CD4-positive, alpha-beta T cell treated with Interleukin-15 for 1 hour (primary cell): ENCODE data around the gene OR4C5.
"Not testable (repeated sequence)": the region's sequence is repeated elsewhere in the genome, so short reads cannot be mapped to it uniquely, and the experiment has no call there.

ENCODE experiments used
- DNase-seq: peaks from one replicate; pipeline ENCODE4 v3.0.0-alpha.2; 2020

The OR4C5 gene

GRCh38 chr11:48366365-48366764 lies at the start of gene OR4C5:
Gene OR4C5 (minus strand): TSS chr11:48366465. CDS start chr11:48366465, 0 bp downstream.
- no peak for DNase-seq

DNA sequence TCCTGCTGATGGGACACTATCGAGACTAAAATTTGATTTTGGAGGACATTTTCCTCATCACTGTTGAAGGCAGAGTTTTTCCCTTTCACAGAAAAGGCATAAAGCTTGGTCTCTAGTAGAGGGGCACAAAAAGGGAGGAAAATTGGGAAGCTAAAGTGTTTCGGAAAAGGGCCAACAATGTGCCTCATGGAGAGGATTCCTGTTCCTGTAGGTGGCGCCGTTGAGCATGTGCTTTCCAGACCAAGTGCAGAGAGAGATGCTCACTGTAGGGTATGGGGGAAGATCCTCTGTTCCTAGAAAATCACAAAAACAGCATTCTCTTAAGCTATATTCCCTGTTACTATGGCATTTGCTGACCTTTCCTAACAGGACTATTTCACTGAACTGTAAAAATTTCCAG lies 18.4 kb upstream of the OR4C5 start:
- no peak for DNase-seq

DNA sequence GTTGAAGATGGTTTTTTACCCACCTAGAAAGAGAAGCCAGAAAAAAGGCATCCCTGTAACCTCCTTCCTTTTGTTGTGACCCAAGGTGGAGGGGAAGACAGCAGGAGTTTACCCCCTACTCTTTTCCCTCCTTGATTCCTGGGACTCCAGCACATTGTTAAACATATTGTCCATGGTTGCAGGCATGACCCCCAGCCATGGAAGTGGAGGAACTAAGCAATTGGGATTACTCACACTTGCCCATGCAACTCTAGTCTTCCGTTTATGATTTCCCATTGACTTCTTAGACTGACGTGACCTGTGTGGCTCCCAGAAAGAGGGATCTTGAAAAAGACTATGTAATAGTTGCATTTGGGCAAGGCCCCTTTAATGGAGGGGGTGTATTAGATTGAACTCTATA lies 17.9 kb upstream of the OR4C5 start:
- DNase-seq: not testable (repeated sequence)

DNA sequence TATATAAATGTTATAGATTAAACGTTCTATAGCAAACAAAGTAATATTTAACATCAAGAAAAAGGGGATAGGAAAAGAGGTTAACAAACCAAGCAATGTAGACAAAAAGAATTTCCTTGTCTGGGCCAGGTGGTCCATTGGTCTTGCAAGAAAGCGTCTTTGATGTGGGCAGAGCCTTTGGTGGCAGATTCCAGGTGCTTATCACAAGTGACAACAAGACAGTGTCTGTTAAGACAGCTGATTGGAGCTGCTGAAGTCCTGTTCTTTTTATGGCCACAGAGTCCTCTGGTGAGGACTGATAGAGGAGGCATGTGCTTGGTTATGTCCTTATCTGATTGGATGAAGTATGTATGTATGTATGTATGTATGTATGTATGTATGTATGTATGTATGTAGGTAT lies 5.0 kb downstream of the OR4C5 start:
- DNase-seq: not testable (repeated sequence)

DNA sequence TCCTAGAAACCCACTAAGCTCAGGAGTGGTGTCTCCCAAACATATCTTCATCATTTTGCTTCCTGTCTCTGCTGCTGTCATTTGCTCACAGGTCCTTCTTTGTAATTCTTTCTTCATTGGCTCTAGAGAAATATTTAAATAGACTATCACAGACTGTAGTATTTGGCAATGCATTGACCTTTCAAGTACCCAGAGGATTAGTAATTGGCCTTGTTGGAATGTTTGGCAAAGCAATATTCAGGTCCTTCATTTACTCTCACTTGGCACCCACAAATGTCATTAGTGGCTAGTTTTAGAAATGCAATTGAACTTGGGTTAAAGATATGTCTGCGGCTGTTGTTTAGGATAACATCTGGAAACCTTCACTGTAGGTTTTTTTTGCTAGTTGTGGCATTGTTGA lies 11.6 kb downstream of the OR4C5 start:
- DNase-seq: no peak

DNA sequence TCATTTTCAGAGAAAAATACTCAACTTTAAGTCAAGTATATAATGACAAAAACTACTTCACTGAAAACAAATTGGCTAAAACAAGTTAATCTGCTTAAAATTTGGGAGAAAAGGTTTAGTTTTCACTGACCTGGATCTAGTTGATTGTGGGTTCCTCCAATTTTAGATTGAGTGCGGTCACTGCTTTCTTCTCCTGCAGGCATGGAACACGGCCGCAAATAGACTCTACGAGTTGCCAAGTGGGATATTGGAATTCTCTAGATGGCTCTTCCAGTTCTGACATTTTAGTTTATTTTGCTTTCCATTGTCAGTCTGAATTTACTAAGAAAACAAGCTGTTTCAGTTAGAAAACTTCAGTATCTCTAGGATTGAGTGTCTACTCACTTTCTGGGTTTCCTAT lies 12.3 kb downstream of the OR4C5 start:
- no peak for DNase-seq

- DNase-seq: not testable (repeated sequence)
These were observed 20.0 kb downstream of the OR4C5 start for GRCh38 chr11:48346286-48346685.

- not testable (repeated sequence) for DNase-seq
These were observed 23.8 kb downstream of the OR4C5 start for GRCh38 chr11:48342505-48342904.

- no peak for DNase-seq
These were observed 24.8 kb downstream of the OR4C5 start for GRCh38 chr11:48341466-48341865.

DNA sequence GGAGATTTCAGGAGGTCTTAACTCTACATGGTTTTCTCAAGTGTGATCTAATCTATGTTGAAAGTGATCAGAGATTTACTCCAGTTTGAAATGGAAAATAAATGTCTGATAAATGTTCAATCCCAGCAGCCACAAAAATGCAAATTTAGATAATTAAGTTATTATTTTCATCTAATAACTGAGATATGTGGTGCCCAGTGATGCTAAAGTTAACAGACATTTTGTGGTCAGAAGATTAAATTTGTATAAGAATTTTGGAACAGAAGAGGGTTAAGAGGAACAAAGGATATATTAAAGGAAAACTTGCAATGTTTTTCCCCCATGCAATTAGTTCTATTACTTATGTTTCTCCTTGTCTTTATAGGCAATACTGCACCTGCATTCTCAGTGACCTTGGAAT lies 41.6 kb downstream of the OR4C5 start, which contains the start of gene OR4C3:
OR4C3 (plus strand) TSS at position 301 of the 400 bp plus-strand sequence. CDS start 102 bp downstream, outside the sequence.
- not testable (repeated sequence) for DNase-seq

DNA sequence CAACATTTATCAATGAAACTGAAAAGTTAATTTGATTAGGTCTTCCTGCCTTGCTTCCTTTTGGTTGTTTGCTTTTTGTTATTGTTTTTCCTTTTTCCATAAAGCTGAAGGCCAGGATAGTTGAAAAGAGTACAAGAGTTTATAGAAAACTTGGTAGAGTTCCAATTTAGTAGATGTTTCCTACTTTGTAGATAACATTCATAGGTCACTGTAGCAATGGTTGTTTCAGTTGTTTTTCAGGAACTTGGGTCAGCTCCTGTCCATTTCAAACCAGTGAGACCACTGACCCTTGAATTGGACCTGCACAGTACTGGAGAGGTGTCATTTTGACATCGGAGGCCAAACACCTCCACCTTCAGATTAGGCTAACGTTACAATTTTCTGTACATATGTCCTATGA lies 46.5 kb downstream of the OR4C5 start:
- DNase-seq: not testable (repeated sequence)
